HTR-8/SVneo (cell line): ENCODE results near the gene HLCS.
A peak's percentile ranks its signal among the peaks of the same experiment; 100 is the strongest.
"Not testable (repeated sequence)": the region's sequence is repeated elsewhere in the genome, so short reads cannot be mapped to it uniquely, and the experiment has no call there.

Source experiments
- DNase-seq: peaks from one replicate; pipeline ENCODE4 v3.0.0; 2011; ENCODE audit warnings: low spot score, mixed read lengths; ENCODE audit not compliant: insufficient read length
- FAIRE-seq: peaks from 2 replicates; lab custom pipeline; 2011; peaks lifted over from hg19 to GRCh38; lab: Jason Lieb, UNC

HLCS gene

DNA sequence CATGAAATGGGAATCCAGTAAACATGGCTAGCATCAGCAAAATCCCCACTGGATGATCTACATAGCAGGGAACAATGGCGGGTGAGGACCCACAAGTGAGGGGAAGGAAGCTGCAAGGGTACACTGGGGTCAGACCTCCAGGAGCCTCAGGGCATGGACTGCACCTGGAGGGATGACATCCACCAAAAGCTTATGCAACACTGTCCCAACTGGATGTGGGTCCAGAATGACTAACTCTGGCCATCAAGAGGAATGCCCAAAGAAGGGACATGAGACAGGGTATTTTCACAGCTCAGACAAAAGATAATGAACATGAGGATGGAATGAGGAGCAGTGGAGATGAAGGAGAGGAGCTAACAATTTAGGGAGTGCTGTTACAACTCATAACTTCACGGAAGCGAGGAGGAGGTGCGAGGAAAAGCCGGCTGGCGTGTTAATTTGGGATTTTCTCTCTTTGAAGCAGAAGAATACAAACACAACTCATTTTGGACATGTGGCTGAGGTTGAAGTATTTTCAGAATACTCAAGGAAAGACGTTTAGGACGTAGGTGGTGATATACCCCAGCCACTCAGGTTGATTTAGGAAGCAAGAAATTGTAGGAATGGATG lies 5.7 kb downstream of the HLCS start:
- DNase-seq (no peak), FAIRE-seq (no peak)

DNA sequence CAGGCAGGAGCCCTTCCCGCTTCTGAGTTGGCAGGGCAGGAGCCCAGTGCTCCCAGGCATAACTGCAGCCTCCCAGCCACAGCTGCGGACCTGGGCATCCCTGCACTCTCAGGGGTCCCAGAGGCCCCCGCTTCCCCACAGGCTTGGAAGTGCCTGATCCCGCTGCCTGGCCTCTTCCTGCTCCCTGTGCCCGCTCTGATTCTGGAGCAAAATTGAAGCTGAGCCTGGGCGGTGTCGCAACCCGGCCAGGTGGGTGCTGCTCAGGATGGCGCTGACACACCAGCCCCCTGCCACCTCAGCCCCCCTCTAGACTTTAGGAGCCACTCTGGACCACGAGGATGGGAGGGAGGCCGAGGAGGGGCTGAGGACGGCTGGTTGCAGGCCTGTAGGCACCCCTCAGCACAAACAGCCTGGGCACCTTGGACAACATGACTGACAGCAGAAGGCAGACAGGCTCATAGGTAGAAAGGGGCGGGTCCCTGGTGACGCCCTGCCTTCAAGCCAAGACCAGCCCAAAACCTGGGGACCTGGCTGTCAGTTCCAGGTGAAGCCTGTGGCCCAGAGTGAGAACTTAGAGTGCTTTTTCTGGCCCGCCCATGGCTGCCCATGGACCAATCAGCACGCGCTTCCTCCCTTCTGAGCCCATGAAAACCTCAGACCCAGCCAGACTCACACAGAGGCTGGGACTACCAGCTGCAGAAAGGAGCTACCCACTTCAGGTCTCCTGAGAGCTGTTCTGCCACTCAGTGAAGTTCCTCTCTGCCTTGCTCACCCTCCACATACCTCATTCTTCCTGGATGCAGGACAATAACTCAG lies 7.2 kb downstream of the HLCS start:
- no peak for FAIRE-seq
- DNase-seq: no peak

DNA sequence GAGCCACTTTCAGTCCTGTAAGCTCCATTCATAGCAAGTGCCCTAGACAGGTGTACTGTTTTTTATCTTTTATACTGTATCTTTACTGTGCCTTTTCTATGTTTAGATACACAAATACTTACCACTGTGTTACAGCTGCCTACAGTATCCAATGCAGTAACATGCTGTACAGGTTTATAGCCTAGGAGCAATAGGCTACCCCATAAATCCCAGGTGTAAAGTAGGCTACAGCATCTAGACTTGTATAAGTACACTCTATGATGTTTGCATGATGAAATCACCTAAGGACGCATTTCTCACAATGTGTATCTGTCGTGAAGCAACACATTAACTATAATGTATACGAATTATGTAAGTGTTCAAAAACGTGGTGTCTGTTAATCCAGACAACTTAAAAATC lies 10.7 kb downstream of the HLCS start:
- DNase-seq (no peak), FAIRE-seq (no peak)

DNA sequence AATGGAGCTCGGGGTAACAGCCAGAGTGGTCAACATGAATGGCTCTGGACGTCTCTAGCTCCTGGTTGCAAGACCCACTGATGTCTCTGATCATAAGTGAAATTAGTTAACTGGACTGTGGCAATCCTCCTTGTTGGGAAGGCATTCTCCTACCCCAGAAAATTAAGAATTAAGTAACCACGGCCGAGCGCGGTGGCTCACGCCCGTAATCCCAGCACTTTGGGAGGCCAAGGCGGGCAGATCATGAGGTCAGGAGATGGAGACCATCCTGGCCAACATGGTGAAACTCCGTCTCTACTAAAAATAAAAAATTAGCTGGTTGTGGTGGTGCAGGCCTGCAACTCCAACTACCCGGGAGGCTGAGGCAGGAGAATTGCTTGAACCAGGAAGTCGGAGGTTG lies 14.1 kb downstream of the HLCS start:
- FAIRE-seq, DNase-seq: not testable (repeated sequence)

DNA sequence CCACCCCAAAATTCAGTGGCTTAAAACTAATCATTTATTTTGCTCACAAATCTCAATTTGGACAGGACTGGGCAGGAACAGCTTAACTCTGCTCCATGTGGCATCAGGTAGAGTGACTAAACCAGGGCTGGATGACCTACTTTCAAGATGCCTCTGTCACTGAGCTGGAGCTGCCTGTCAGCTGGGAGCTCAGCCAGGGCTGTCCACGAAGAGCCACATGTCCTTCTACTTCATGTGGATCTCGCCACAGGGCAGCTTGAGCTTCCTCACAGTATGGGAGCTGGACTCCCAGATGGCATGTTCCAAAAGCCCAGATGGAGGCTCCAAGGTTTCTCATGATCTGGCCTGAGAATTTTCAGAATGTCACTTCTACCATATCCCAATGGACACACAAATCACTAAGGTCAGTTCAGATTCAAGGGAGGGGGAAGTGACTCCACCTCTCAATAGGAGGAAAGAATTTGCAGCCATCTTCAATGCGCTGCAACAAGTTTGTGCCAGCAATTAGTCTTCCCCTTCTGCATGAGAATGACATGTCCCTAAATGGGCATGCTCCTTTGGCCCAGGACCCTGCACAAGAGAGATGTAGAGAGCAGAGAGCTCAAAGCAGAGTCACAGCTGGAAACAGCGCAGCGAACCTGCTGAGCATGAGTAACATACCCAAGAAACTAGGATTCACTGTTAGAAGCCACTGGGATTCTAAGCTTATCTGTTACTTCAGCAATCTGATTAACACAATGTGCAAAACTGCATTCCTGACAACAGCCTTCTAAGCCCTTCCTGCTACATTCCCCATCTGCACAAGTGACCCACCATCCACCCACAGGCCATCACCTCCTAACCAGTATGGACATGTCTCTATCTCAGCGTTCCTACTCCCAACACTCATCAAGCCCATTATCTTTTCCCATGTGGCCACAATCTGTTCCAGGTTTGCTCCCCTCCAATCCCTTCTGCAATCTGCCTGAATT lies 17.0 kb downstream of the HLCS start:
- DNase-seq: no peak
- FAIRE-seq: no peak

DNA sequence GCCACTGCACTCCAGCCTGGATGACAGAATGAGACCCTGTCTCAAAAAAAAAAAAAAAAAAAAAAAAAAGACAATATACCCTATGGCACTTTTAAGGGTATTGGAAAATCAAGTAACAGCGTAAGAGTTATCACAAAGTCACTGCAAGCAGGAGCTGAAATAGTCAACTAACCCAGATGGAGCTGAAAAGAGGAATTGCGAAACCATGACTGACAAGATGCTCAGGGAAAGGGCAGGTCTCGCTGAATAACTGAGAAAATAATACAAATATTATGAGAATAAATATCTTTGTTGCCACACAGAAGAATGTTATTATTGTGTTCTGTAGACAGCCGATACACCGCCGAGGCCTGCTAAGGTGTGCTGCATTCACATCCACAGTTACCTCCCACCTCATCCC lies 17.8 kb downstream of the HLCS start:
- FAIRE-seq (no peak), DNase-seq (no peak)

DNA sequence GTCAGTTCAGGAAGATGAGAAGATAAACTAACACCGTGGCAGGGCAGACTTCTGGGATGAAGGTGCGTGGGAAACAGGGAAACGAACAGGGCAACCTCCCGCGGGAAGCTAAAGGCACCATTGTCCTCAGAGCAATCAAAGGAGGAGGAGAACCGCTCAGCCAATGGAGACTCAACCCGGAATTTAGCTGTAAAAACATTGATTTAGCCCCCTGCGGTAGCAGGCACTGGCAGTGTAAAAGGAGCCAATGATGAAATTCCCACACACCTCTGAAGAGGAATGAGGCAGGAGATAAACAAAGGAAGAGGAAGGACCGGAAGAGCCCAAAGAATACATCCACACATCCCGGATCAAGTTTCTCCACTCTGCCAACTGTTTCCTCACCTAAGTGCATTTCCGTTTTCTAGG lies 19.5 kb downstream of the HLCS start:
- FAIRE-seq (no peak), DNase-seq (no peak)

DNA sequence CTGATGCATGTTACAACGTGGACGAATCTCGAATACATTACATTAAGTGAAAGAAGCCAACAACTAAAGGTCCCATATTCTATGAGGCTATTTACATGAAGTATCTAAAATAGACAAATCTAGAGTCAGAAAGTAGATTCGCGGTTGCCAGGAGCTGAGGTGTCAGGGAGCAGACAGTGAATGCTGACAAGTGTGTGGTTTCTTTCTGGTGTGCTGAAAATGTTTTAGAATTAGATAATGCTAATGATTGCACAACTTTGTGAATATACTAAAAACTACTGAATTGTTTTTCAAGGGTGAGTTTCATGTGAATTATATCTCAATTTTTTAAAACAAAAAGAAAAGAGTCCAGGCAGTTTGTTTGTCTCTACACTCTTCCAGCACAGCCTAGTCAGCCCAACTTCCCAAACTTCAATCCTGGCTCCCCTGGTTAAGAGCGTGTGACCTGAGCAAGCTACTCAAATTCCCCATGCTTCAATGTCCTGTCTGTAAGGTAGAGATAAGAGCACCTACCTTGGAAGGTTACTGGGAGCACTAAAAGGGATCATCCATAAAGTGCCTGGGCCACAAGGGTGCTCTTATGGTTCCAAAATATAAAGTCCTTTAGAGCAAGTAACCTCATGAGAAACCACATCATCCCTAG lies 20.9 kb downstream of the HLCS start:
- FAIRE-seq (no peak), DNase-seq (no peak)

DNA sequence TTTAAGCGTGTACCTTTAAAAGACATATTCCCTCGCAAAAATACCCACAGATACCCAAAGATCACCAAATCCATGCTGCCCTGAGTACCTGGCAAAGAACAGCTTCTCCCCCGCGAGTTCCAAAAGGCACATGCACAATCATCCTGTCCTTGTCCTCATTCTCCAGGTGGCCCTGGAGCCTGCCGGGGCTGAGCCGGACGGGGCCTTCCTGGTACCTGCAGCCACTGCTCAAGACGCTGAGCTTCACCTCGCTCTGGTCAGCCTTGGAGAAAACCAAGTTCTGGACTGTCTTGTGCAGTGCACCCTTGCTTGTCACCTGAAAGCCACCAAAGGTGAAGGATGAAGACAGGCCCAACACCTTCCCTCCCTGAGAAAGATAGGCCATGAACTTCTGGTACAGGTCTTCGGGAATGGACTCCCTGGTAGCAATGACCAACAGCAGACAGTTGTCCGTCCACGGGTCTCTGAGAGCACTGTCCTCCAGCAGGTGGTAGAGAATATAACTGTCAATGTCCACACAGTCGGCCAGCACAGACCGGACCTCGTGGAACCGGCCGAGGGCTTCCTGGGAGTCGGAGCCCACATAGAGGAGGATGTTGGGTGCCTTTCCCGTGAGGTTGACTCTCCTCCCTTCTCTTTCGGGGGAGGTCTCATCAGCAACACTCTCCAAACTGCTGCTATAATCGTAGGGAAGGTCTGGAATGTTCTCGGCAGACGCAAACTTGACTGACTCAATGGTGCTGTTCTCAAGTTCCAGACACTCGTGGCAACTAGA lies 29.9 kb downstream of the HLCS start:
- DNase-seq (no peak), FAIRE-seq (no peak)

DNA sequence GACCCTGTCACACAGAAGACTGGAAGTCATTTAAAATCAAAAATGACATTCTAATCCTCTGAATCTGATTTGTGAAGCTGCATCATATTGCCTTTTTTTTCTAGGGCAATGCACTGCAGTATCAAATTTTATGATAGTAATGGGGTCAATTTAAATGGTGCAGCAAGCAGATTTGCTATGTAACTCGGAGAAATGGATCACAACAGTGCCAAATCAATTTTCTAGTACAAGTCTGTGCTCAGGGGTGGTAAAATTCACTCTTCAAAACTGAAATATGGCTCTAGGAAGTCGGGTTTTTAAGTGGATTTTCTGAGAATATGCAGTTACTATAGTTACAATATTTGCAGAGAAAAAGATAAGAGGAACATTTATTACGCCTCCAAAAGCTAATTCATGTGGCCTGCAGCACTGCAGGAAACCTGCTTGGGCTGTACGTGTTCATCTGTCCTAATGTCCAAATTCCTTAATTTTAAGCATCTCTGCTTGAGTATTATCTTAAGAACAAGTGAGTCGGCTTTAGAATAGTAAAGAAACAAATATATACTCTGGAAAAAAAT lies 31.5 kb downstream of the HLCS start:
- DNase-seq: no peak
- no peak for FAIRE-seq

DNA sequence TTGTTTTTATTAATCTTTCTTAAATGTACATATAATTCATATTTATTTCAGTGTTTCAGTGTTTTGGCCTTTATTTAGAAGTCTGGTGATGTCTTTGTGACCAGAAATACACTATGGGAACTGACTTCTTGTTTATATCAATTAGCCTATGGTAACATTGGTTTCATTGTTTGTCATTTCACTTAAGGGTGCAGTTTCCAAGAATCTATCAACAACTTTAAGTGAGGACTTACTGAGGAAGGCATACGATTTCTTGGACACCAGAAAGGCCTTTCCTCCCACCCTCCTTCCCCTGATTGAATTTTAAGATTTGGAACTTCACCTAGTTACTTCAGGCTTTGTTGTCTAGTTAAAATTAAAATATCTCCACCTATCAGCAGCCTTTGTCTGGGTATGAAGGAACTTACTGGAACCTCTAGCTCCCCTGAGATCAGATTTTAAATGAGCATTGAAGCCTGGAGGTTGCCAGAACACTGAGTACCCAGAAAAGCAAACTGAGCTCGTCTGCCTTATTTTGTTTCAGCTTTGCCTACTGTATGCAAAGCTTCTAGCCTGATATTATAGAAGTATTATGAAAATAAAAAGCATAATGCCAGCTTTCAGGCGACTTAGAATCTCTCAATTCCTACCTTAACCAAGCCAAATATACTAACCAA lies 34.2 kb downstream of the HLCS start:
- FAIRE-seq (no peak), DNase-seq (no peak)

DNA sequence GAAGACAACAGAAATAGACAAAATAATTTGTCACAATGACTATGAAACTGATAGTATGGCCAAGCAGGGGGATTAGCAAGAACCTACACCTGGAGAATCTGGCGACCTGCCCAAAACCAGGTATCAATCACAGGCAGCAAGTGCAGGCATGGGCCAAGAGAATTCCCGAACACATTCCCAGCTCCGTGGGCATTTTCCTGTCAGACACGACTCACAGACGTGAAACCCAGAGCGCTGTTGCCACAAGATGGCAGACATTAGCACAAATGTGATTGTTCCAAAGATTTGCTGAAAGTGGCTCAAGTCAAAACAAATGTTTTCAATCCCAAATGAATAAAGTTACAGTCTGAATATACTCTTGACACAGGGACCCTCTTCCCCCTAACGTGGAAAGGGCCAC lies 36.8 kb downstream of the HLCS start:
- peak; percentile 33 for FAIRE-seq
- DNase-seq: no peak

DNA sequence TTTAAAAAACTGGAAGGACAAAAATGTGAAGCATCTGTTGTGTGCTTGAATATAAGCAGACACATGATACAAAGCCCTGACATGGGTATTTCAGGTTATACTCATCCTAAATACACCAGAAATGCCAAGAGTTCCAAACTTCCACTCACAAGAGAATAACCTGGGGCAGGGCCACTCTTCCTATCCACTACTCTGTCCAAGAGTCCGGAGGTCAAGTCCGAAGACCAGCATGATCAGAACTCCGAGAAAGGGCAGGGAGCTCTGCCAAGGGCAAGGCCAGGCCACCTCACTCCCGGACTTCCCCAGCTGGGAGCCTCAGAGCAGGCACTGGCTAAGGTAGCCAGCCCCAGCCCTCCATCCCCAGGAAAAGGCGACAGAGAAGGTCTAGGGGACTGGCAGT lies 37.5 kb downstream of the HLCS start:
- FAIRE-seq (no peak), DNase-seq (no peak)

DNA sequence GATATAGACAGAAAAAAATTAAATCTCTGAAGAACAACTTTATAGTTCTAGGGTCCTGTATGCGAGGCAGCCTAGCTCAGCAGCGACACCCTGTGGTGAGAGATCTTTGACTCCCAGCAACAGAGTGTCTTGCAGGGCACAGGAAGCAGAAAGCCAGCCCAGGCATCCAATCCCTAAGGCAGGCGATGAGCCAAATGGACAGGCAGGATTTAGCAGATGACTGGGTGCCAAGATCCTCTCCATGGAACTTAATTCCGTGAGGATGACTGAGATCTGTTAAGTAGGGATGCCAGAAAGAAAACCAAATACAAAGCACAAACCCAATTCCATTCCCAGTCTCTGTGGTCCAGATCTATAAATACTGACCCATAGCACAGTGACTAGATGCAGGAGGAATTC lies 38.8 kb downstream of the HLCS start:
- DNase-seq (peak; percentile 81), FAIRE-seq (peak; percentile 82)

DNA sequence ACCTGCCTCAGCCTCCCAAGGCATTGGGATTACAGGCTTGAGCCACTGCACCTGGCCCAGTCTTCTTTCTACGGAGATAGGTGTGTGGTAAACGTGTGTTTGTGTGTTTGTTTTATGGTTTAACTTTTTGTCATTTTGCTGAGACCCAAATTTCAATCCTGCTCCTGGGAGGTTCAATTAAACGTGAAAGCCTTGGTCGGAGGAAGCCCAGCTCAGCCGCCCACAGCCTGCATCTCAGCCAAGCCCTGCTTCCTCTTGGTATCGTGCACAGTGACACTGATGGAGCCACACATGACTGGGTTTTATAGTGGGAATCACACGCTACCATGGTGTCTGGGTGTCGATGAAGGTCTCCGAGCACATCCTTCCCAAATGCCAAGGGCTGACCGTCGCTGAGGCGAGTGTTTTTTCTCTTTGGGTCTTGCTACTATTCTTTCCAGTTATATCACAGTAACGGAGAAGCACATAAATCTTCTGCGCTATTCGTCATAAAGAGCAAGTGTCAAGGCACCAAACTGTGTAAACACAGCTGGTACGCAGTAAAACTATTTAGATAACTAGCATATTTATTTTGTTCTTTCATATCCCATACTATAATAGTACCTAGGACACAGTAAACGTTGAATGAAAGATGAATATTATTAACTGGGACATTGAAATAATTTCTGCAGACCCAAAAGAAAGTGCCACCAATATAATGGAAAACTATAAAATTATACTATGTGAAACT lies 39.3 kb downstream of the HLCS start:
- FAIRE-seq (peak; percentile 4), DNase-seq (no peak)

DNA sequence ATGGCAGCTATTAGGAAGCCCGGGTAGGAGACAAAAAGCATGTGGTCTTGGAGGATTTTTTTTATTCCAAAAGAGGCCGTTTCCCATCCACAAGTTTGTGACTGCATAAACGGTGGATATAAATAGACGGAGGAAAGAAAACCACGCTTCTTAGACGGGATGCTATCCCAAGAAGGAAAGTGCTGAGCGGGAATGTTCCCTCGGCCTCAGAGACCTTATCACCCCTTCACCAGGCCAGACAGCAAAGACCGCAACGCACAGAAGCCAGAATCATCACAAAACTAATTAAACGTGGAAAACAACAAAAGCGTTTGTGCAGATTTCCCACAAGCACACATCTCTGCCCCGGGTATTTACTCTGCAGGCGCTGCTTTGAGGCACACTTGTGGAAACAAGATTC lies 43.2 kb downstream of the HLCS start:
- FAIRE-seq (no peak), DNase-seq (no peak)

DNA sequence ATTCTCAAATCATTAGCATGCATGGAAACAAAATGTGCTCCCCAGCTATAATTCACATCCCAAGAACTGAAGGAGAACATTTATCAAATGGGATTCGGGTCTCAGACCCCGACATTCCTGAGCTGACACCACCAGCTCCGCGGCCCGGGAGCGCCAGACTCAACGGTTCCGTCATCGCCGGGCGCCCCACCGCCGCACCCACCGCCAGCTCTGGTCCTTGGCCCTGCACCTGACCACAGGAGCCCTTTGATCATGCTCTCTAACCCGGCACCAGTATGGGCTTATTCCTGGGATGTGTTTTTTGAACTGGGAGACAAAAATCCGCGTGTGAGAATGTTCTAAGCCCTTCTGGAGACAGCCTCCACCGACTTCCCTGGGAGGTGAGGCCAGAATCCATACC lies 43.6 kb downstream of the HLCS start:
- no peak for FAIRE-seq
- no peak for DNase-seq

DNA sequence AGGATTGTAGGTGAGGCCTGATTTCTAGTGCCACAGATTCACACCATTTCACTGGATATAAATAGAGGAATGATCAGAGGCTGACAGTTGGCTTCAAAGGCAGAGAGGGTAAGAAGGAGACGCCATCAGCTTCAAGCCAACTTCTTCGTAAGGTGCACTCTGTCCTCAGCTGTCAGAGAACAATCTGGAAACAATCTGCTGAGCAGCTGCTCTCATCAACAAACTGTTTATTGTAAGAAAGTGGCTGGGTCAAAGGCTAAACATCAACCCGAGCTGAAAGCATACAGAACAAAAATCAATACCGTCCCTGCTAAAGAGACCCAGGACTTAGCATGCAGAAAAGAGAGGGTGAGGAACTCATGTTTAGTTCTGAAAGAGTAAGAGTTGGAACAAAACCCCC lies 48.2 kb downstream of the HLCS start:
- DNase-seq (no peak), FAIRE-seq (no peak)
